GM10266 (cell line): ENCODE measurements around the gene RHPN2.

Source experiments
- DNase-seq: peaks from one replicate; pipeline ENCODE4 v3.0.0; 2012; ENCODE audit errors: extremely low spot score
- TF ChIP-seq, protein P1 (sequence below): IDR thresholded peaks from 2 replicates; pipeline ENCODE4 v1.5.1; 2012; ENCODE audit warnings: mild to moderate bottlenecking, low read depth; ENCODE audit not compliant: control insufficient read depth, insufficient read depth; ENCODE audit errors: missing control alignments

The RHPN2 gene

GRCh38 chr19:32936065-32936464 lies 128.6 kb downstream of the RHPN2 start:
- TF ChIP-seq, protein P1, sequence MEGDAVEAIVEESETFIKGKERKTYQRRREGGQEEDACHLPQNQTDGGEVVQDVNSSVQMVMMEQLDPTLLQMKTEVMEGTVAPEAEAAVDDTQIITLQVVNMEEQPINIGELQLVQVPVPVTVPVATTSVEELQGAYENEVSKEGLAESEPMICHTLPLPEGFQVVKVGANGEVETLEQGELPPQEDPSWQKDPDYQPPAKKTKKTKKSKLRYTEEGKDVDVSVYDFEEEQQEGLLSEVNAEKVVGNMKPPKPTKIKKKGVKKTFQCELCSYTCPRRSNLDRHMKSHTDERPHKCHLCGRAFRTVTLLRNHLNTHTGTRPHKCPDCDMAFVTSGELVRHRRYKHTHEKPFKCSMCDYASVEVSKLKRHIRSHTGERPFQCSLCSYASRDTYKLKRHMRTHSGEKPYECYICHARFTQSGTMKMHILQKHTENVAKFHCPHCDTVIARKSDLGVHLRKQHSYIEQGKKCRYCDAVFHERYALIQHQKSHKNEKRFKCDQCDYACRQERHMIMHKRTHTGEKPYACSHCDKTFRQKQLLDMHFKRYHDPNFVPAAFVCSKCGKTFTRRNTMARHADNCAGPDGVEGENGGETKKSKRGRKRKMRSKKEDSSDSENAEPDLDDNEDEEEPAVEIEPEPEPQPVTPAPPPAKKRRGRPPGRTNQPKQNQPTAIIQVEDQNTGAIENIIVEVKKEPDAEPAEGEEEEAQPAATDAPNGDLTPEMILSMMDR: no peak

DNA sequence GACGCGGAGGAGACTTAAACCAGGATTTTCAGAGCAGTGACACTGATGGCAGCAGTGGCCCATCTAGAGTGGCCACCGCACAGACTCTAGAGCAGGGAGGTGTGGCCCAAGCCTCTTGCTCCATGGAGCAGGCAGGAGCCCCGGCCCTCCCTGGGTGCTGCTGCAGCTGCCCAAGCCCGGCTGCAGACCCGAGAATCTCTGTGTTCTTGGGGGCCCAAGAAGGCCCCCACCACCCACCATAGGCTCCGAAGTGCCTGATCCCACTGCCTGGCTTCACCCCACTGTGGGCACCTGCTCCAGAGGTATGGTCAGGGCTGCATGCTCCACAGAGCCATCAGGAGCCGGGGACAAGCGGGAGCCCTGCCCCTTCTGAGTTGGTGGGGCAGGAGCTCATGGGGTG lies 129.1 kb downstream of the RHPN2 start:
- no peak for DNase-seq
- TF ChIP-seq, protein P1: no peak

More at GRCh38 chr19:32936065-32936464, 128.6 kb downstream of the RHPN2 start:
- DNase-seq: no peak

- DNase-seq: no peak
- TF ChIP-seq, protein P1: no peak
Observed at GRCh38 chr19:32933571-32933970, 131.1 kb downstream of the RHPN2 start.

GRCh38 chr19:32930567-32930966 lies 134.1 kb downstream of the RHPN2 start:
- TF ChIP-seq, protein P1: no peak
- no peak for DNase-seq

DNA sequence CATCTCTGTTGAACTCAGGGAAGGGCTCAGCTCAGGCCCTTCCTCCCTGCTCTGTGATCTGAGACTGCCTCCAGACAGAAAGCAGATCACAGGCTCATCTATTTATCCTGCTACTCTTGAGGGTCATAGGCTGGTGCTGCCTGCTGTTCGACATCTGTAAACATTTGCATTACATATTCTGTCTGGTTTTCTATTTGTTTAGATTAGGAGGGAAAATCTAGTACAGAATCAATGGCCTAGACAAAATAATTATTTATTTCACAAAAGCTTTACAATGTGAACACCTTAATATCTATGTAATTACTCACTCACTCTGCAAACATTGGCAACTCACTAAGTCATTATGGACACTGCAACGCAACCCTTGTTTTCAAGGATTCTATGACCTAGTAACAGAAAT lies 135.9 kb downstream of the RHPN2 start:
- DNase-seq: no peak
- TF ChIP-seq, protein P1: no peak
